GM19023 (cell line): ENCODE data around the gene PSME3IP1.
"Not testable (repeated sequence)": the region's sequence is repeated elsewhere in the genome, so short reads cannot be mapped to it uniquely, and the experiment has no call there.

Source experiments
- ATAC-seq: cut with Tn5 transposase; IDR thresholded peaks from one replicate; pipeline ENCODE4 v1.9.1; 2021; ENCODE audit warnings: mild to moderate bottlenecking, moderate library complexity; ENCODE audit not compliant: unreplicated experiment

Gene PSME3IP1

GRCh38 chr16:57200321-57200720, 14.5 kb upstream of the PSME3IP1 start:
- ATAC-seq, result not testable (repeated sequence)

DNA sequence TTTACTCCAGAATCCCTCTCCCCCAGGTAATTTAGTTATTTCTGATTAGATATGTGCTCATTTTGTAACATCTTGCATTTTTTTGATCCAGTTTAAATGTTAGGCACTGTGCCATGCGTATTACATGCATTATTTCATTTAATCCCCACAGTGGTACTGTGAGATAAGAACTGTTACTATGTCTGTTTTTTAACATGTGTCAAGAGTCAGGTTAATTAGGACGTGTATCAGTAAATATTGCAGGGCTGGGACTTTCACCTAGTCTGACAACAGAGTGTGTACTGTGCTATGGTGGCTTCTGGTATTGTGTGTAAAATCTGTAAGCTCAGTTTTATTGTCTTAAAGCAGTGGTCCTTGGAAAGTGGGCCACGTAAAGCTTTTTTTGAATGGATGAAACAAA, 10.9 kb upstream of the PSME3IP1 start:
- ATAC-seq, result no peak

DNA sequence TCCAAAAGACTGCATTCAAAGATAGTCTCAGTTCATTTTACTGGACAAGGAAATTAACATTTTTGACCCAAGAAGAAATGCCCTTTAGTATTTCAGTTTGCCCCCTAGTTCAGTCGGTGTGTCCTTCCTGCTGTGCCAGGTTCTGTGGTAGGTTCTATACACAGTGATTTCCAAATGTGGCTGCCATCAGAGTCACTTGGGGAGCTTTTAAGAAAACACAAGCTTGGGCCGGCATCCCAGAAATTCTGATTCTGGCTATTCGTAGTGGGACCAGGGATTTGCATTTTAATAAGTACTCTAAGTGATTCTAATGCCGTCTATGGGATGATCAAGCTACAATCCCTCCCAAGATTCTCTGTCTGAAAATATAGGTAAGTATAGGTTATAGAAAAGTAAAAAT, 10.4 kb upstream of the PSME3IP1 start:
- no peak for ATAC-seq

DNA sequence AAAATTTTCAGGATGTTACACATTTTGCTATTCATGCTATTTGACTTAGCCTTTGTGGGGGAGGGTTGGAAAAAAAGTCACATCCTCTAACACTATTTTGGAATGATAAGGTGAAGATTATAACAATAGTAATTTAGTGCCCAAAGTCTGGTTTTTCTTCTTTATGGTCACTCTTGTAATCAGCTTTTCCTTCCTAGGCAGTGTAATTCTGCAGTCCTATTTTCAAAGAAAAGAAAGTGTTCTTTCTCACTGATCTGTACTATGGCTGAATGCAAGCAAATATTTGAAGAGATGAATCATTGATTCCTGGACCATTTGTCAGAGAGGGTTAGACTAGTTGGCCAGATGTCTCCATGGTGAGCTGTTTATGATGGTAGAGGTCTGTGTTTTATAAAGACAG, 8.7 kb upstream of the PSME3IP1 start:
- no peak for ATAC-seq

GRCh38 chr16:57192720-57193486, 7.1 kb upstream of the PSME3IP1 start:
- ATAC-seq, result no peak

GRCh38 chr16:57192146-57192545, 6.3 kb upstream of the PSME3IP1 start:
- no peak for ATAC-seq

- ATAC-seq, result no peak
These were observed 5.3 kb upstream of the PSME3IP1 start for GRCh38 chr16:57191056-57191571.

DNA sequence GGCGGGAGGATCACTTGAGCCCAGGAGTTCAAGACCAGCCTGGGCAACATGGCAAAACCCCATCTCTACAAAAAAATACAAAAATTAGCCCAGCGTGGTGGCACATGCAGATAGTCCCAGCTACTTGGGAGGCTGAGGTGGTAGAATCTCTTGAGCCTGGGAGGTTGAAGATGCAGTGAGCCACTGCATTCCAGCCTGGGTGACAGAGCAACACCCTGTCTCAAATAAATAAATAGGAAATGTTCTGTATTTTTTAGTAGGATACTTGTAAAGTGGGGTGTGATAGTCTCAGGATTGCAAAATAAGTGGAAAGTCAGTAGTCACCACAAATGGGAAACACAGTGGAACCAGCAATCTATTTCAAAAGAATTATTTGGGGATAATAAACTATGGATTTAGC, 4.3 kb upstream of the PSME3IP1 start:
- ATAC-seq, result no peak

DNA sequence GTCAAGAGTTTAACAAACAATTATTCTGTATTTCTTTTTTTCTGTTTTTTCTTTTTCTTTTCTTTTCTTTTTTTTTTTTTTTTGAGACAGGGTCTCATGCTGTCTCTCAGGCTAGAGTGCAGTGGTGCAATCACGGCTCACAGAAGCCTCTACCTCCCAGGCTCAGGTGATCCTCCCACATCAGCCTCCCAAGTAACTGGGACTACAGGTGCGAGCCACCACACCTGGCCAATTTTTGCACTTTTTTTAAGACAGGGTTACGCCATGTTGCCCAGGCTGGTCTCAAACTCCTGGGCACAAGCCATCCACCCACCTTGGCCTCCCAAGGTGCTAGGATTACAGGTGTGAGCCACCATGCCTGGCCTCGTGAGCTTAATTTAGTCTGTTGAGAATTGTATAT, 3.7 kb upstream of the PSME3IP1 start:
- not testable (repeated sequence) for ATAC-seq

DNA sequence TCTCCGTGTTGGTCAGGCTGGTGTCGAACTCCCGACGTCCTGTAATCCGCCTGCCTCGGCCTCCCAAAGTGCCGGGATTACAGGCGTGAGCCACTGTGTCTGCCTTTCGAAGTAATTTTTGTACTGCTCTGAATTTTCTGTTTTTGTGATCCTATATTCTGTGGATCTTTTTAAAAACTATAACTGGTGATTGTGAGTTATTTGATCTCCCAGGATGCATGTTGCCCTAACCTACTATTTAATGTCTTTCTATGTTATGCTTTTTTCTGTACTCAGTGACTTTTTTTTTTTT, 2.8 kb upstream of the PSME3IP1 start:
- ATAC-seq, result no peak

DNA sequence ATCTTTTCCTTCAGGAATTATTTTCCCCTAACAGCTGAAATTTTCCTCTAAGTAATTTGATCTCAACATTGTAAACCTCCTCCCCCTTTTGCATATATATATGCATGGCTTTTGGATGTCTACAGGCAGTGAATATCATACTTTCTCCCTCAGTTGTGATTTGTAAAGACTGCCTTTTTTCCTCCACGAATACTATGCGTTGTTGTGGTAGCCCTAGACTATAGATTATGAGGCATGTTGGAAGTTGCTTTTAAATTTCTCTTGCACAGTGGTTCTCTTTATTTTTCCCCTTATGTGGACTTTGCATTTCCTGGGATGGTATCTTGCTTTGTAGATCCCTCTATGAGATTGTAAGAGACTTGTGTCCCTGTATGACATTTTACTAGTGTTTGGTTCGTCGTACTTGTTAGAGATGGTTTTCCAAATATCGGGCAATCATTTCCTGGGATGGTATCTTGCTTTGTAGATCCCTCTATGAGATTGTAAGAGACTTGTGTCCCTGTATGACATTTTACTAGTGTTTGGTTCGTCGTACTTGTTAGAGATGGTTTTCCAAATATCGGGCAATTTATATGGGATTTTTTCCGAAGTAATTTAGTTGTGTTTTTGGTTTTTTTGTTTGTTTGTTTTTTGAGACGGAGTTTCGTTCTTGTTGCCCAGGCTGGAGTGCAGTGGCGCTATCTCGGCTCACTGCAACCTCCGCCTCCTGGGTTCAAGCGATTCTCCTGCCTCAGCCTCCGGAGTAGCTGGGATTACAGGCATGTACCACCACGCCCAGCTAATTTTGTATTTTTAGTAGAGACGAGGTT, 2.3 kb upstream of the PSME3IP1 start:
- ATAC-seq, result not testable (repeated sequence)

DNA sequence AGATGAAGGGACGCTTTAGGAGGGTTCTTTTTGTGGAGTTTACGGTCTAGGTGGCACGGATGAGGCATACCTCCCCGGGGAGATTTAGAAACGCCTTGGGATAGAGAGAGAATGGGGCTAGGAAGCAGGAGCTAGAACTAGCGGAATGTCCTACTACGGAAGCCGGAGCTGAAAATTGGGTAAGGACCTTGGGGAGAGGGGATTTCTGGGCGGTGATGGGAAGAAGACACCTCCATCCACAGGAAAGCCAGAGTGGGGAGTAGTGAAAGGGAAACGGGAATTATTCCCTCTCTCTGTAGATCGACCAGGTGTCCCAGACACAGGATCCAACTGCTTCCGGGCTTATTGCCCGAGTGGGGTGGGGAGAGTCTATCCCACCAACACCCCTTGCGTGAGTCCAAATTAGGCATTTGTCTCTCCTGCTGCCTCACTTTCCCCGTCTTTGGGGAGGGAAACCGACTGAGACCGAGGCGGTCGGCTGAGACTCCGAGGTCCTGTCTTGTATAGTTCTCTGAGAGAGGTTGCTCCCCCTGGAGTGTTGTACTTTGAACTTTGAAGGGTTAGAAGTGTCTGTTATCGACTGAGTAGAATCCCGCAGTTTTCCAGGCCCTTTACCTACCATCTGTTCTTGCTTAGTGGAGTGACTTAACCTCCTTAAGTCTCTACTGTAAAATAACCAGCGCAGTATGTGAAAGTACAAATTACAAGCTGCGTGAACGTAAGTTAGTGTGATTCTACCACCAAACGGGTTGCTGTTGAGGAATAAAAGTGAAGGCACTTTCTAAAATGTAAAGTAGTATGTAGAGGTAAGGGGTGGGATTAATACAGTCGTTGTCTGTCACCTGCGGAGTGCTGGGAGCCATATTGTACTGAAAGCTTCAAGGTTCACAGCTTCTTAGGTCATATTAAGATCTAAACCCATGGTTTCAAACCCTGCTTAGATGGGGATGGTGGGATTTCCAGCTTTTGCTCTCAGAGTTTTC, 1.3 kb upstream of the PSME3IP1 start:
- no peak for ATAC-seq

DNA sequence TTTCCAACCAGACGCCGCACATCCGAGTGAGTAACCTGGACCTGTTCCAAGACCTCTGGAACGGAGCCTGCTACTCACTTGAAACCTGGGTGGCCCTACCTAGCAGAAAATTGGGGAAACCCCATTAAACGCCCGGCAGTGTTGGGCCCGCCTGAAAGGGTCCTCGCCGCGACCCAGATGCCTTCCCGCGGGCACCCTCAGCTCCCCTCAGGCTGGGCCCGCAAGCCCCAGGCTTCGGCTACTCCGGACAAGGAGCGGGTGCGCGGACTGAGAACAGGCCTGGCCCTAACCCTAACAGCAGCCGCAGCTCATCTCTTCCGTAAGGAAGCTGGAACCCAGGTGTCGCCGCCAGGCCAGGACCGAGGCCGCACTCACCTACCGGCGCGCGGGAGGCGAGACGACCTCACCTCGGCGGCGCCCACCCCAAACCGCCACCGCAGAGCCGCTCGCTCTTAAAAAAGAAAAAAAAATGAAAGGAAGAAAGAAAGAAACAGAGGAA, 344 bp downstream of the PSME3IP1 start:
- peak; percentile 38 for ATAC-seq

DNA sequence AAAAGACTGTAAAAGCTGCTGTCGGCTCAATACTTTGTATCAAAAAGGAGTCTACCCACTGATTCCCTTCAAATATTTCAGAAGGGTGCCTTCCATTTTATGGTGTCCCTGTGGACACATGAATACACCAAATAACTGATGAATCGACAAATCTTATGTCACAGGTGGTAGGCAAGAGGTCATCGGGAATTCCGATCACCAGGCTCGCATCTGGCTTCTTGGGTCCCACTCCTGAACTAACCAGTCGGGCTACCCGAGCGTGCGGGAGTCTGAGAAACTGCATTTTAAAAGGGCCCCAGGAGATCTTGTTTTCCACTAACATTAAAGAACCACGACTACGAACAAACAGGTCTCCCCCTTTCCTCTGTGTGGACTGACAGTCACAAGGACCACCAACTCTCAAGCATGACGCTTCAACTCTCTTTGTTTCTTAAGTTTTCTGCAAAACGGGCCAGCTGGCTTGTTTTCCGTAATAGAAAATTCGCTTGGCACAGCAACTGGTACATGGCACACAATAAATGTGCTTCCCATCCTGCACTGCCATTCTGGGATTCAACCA, 873 bp downstream of the PSME3IP1 start:
- ATAC-seq, result no peak

DNA sequence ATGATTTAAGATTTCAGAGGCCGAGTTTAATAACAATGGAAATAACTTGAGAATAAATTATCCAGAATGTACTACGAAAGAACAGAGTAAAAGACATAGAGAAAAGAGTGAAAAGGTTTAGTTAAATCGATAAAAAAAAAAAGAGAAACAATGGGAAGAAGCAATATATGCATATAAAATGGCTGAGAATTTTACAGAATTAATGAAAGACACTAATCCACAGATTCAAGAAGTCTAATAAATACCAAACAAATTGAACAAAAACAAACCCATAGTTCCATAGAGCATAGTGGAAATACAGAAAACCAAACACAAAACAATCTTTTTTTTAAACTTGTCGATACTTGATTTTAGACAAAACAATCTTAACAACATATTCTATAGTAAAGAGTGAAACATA, 1.7 kb downstream of the PSME3IP1 start:
- no peak for ATAC-seq

GRCh38 chr16:57179215-57179828, 6.5 kb downstream of the PSME3IP1 start:
- no peak for ATAC-seq

DNA sequence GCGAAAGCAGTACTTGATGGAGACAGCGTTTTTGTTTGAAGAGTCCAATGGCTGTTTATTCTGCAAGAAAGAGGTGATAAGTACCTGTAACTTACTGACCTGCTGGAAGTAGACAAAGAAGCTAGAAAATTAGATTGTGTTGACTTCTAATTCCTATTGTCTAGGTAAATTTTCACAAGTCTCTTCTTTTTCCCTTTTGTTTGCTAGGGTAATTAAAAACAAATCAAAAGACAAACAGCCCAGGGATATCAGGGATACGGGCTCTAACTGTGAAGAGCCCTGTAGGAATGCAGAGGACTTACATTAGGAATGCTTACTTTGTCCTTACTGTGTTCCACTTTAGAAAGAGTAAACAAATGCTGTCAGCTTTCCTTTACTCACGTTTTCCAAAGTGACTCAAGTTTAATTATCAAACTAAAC, 7.0 kb downstream of the PSME3IP1 start:
- no peak for ATAC-seq

DNA sequence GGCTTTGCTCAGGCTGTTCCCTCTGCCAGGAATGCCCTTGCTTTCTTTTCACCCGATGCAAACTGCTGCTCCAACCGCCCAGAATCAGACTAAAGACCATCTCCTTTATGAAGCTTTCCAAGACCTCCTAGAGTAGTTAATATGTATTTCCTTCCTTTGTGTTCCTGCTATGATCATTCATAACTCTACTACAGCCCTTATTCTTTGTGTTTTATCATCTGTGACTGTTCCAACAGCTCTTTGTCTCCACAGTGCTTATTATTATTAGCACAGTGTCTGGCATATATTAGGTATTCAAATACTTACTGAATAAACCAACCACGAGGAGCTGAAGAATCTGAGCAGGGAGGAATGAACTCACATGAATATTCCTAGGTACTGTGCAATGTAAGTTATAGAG, 7.6 kb downstream of the PSME3IP1 start:
- no peak for ATAC-seq

DNA sequence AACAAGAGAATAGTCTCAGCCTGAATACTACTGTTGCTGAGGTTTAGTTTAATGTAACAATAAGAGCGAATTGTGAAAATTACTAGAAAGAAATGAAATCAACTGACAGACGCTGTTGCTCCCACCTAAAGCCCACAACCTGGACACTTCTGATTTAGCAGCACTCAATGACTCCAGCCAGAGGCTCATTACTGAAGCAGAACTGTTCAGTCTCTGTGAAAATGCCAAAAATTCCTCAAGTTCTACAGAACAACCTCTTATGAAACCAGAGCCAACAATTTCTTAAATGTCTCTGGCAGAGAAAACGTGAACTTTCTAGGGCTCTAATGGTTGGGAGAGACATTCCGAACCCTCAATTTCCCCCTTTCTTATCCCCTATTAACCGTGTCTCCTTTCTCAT, 9.9 kb downstream of the PSME3IP1 start:
- no peak for ATAC-seq

GRCh38 chr16:57172721-57173290, 13.0 kb downstream of the PSME3IP1 start:
- ATAC-seq, result no peak
